ENCODE data around the gene PTCRA. TPM values are rescaled to one million over a fixed set of nuclear protein-coding genes. Genes with fewer than 3 reads are reported as not detected.
"Not testable (repeated sequence)": the region's sequence is repeated elsewhere in the genome, so short reads cannot be mapped to it uniquely, and the experiment has no call there.

PTCRA gene
- total RNA-seq, 1 experiment from 2014 or later: not detected

DNA sequence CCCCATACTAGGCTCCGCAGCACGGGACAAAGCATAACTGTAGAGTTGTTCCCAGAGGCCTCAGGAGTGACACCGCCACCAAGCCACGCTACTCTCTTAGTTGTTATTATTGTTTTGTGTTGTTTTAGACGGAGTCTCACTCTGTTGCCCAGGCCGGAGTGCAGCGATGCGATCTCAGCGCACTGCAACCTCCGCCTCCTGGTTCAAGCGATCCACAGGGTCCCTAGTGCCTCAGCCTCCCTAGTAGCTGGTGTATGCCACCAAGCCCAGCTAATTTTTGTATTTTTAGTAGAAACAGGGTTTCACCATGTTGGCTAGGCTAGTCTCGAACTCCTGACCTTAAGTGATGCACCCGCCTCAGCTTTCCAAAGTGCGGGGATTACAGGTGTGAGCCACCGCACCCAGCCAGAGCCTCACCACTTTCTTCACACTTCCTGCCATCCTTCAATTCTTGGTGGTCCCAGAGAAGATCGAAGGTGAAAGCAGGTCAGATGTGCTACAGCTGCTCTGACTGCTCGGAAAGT, 24.6 kb upstream of the PTCRA start:
- no peaks in the 10 kb centered on the region for H3K9me3 ChIP-seq (replicated peaks)
- H3K27ac ChIP-seq: peak overlapping the region; percentile 94; the same call in 1 of the 2 replicates
- peaks cover 14% of the 10 kb centered on the region for H3K4me1 ChIP-seq (replicated peaks)
- H3K4me3 ChIP-seq: peak overlapping the region; percentile 89
- H3K27me3 ChIP-seq (replicated peaks): no peaks in the 10 kb centered on the region
- no peak for DNase-seq (ENCODE audit: low read depth in 1 of 2, low spot score in 2 of 2)
- H3K36me3 ChIP-seq: peaks cover 21% of the 10 kb centered on the region

DNA sequence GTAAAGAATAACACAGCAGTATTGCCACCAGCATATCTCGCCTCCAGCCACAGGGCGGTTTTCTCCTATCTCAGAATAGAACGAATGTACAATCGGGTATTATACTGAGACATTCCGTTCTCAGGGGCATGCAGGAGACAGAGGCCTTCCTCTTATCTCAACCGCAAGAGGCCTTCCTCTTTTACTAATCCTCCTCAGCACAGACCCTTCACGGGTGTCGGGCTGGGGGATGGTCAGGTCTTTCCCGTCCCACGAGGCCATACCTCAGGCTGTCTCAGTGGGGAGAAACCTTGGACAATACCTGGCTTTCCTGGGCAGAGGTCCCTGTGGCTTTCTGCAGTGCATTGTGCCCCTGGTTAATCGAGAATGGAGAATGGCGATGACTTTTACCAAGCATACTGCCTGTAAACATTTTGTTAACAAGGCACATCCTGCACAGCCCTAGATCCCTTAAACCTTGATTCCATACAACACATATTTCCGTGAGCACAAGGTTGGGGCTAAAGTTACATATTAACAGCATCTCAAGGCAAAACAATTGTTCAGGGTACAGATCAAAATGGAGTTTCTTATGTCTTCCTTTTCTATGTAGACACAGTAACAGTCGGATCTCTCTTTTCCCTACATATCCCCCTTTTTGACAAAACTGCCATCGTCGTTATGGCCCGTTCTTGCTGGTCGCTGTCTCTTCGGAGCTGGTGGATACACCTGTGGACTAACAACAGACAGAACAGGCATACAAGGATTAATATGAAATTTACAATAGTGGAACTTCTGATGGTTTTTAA, 21.6 kb upstream of the PTCRA start:
- peaks cover 14% of the 10 kb centered on the region for H3K4me1 ChIP-seq (replicated peaks)
- H3K27ac ChIP-seq; H3K27me3 ChIP-seq (replicated peaks); DNase-seq (ENCODE audit: low read depth in 1 of 2, low spot score in 2 of 2); H3K9me3 ChIP-seq (replicated peaks); H3K4me3 ChIP-seq: not testable (repeated sequence)
- H3K36me3 ChIP-seq: peaks cover 13% of the 10 kb centered on the region

- Histone ChIP-seq H3K27ac (no peak overlapping the region), H3K4me3 (no peak overlapping the region), H3K27me3 (replicated peaks) (no peaks in the 10 kb centered on the region), H3K9me3 (replicated peaks) (no peaks in the 10 kb centered on the region), H3K36me3 (no peaks in the 10 kb centered on the region), H3K4me1 (replicated peaks) (peaks cover 3% of the 10 kb centered on the region)
- no peak for DNase-seq (ENCODE audit: low read depth in 1 of 2, low spot score in 2 of 2)
These were observed 19.6 kb upstream of the PTCRA start for GRCh38 chr6:42896178-42896719.

DNA sequence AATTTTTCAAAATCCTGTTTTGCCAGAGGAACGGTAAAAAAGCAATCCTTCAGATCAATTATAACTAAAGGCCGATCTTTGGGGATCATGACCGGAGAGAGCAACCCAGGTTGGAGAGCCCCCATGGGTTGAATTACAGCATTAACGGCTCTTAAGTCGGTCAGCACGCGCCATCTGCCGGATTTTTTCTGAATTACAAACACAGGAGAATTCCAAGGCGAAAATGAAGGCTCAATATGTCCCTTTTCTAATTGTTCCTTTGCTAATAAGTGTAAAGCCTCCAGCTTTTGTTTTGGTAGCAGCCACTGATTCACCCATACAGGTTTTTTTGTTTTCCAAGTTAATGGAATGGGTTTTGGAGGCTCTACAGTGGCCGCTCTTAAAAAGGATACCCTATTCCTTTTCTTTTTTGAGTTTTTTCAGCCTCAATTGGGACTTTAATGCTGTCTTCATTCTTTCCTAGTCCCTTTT, 16.9 kb upstream of the PTCRA start:
- H3K4me3 ChIP-seq: no peak overlapping the region
- H3K4me1 ChIP-seq (replicated peaks): peaks cover 10% of the 10 kb centered on the region
- H3K9me3 ChIP-seq (replicated peaks): no peaks in the 10 kb centered on the region
- no peak overlapping the region for H3K27ac ChIP-seq
- DNase-seq (ENCODE audit: low read depth in 1 of 2, low spot score in 2 of 2): peak; percentile 52 to 71
- no peaks in the 10 kb centered on the region for H3K36me3 ChIP-seq
- no peaks in the 10 kb centered on the region for H3K27me3 ChIP-seq (replicated peaks)

DNA sequence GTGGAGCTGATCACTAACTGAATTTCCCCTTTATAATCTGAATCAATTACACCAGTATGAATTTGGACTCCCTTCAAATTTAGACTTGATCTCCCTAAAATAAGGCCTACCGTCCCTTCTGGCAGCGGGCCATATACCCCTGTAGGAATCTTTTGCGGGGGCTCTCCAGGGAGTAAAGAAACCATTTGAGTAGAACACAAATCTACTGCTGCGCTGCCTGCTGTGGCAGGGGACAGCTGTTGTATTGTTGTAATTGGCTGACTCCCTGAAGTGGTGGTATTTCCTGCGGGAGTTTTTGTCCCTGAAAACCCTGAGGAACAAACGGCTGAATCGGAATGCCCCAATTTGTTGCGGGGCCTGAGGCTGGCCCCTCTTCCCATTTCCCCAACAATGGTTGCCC, 16.0 kb upstream of the PTCRA start:
- no peak overlapping the region for H3K27ac ChIP-seq
- no peaks in the 10 kb centered on the region for H3K36me3 ChIP-seq
- H3K4me3 ChIP-seq: no peak overlapping the region
- no peak for DNase-seq (ENCODE audit: low read depth in 1 of 2, low spot score in 2 of 2)
- no peaks in the 10 kb centered on the region for H3K9me3 ChIP-seq (replicated peaks)
- peaks cover 10% of the 10 kb centered on the region for H3K4me1 ChIP-seq (replicated peaks)
- H3K27me3 ChIP-seq (replicated peaks): no peaks in the 10 kb centered on the region

GRCh38 chr6:42901538-42901957, 14.3 kb upstream of the PTCRA start:
- no peaks in the 10 kb centered on the region for H3K9me3 ChIP-seq (replicated peaks)
- H3K27me3 ChIP-seq (replicated peaks): no peaks in the 10 kb centered on the region
- H3K36me3 ChIP-seq: no peaks in the 10 kb centered on the region
- DNase-seq (ENCODE audit: low read depth in 1 of 2, low spot score in 2 of 2): peak; percentile 77 to 79
- peaks cover 10% of the 10 kb centered on the region for H3K4me1 ChIP-seq (replicated peaks)
- no peak overlapping the region for H3K4me3 ChIP-seq
- H3K27ac ChIP-seq: no peak overlapping the region

DNA sequence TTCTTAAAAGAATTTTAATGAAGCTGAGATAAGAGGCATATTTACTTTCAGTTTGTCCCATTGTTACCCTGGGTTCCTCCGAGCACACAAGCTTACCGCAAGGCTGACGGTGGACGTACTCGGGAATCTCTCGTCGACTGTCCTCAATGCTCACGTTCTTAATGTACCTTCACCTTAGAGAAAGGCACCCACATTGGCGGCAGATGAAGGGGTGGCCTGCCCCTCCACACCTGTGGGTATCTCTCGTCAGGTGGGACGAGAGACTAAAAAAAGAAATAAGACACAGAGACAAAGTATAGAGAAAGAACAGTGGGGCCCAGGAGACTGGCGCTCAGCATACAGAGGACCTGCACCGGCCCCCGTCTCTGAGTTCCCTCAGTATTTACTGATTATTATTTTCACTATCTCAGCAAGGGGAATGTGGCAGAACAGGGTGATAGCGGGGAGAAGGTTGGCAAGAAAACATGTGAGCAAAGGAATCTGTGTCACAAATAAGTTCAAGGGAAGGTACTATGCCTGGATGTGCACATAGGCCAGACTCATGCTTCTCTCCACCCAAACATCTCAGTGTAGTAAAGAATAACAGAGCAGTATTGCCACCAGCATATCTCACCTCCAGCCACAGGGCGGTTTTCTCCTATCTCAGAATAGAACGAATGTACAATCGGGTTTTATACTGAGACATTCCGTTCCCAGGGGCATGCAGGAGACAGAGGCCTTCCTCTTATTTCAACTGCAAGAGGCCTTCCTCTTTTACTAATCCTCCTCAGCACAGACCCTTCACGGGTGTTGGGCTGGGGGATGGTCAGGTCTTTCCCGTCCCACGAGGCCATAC, 13.2 kb upstream of the PTCRA start:
- not testable (repeated sequence) for H3K36me3 ChIP-seq; H3K9me3 ChIP-seq (replicated peaks); DNase-seq (ENCODE audit: low read depth in 1 of 2, low spot score in 2 of 2); H3K4me1 ChIP-seq (replicated peaks); H3K4me3 ChIP-seq; H3K27me3 ChIP-seq (replicated peaks)
- peak overlapping the region; percentile 29; the same call in 1 of the 2 replicates for H3K27ac ChIP-seq

DNA sequence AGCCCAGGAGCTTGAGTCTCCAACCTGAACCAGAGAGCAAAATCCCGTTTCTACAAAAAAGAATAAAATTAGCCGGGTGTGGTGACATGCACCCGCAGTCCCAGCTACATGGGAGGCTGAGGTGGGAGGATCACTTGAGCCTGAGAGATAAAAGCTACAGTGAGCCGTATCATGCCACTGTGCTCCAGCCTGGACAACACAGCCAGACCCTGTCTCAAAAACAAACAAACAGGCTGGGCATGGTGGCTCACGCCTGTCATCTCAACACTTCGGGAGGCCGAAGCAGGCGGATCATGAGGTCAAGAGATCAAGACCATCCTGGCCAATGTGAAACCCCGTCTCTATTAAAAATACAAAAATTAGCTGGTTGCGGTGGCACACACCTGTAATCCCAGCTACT, 11.4 kb upstream of the PTCRA start:
- Histone ChIP-seq H3K9me3 (replicated peaks) (no peaks in the 10 kb centered on the region), H3K27ac (no peak overlapping the region), H3K36me3 (no peaks in the 10 kb centered on the region), H3K27me3 (replicated peaks) (no peaks in the 10 kb centered on the region), H3K4me3 (no peak overlapping the region), H3K4me1 (replicated peaks) (peaks cover 10% of the 10 kb centered on the region)
- DNase-seq (ENCODE audit: low read depth in 1 of 2, low spot score in 2 of 2): no peak

DNA sequence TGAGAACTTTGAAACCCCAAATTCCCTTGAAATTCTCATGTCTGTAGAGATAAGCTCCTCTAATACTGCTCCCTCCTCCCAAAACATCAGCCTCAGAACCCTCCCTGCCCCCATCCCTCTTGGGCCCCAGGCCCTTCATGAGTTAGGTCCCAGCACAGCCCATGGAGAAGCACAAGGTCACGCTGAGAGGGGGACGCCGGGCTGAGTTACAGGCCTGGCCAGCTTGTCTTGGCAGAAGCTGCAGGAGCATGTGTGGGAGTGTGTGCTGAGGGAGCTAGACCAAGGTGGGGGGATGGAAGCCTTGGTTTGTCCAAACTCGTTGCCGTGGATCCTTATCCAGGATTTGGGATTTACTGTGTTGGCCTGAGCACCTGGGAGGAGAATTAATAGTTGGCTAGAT, 8.5 kb upstream of the PTCRA start:
- Histone ChIP-seq H3K27me3 (replicated peaks) (no peaks in the 10 kb centered on the region), H3K4me1 (replicated peaks) (0 out of 2 replicates have a peak, but pooled peaks cover 3% of the 10 kb centered on the region), H3K9me3 (replicated peaks) (no peaks in the 10 kb centered on the region), H3K36me3 (no peaks in the 10 kb centered on the region), H3K4me3 (no peak overlapping the region), H3K27ac (no peak overlapping the region)
- no peak for DNase-seq (ENCODE audit: low read depth in 1 of 2, low spot score in 2 of 2)

GRCh38 chr6:42909835-42910234, 6.0 kb upstream of the PTCRA start:
- peaks cover 4% of the 10 kb centered on the region for H3K4me1 ChIP-seq (replicated peaks)
- no peaks in the 10 kb centered on the region for H3K36me3 ChIP-seq
- no peaks in the 10 kb centered on the region for H3K9me3 ChIP-seq (replicated peaks)
- H3K27me3 ChIP-seq (replicated peaks): no peaks in the 10 kb centered on the region
- no peak for DNase-seq (ENCODE audit: low read depth in 1 of 2, low spot score in 2 of 2)
- H3K4me3 ChIP-seq: no peak overlapping the region
- no peak overlapping the region for H3K27ac ChIP-seq

- Histone ChIP-seq H3K36me3 (no peaks in the 10 kb centered on the region), H3K9me3 (replicated peaks) (no peaks in the 10 kb centered on the region), H3K4me3 (no peak overlapping the region), H3K27me3 (replicated peaks) (no peaks in the 10 kb centered on the region), H3K4me1 (replicated peaks) (peaks cover 8% of the 10 kb centered on the region), H3K27ac (no peak overlapping the region)
- no peak for DNase-seq (ENCODE audit: low read depth in 1 of 2, low spot score in 2 of 2)
These were observed 4.5 kb upstream of the PTCRA start for GRCh38 chr6:42911171-42912021.

DNA sequence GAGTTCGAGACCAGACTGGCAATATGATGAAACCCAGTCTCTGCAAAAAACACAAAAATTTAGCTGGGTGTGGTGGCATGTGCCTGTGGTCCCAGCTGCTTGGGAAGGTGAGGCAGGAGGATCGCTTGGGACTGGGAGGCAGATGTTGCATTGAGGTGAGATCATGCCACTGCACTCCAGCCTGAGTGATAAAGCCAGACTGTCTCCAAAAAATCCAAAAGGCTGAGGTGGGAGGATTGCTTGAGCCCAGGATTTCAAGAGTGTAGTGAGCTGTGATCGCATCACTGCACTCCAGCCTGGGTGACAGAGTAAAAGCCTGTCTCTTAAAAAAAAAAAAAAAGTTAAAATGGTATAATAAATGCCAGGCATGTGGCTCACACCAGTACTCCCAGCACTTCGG, 1.3 kb upstream of the PTCRA start:
- peaks cover 13% of the 10 kb centered on the region for H3K4me1 ChIP-seq (replicated peaks)
- H3K36me3 ChIP-seq: no peaks in the 10 kb centered on the region
- H3K4me3 ChIP-seq: no peak overlapping the region
- no peak for DNase-seq (ENCODE audit: low read depth in 1 of 2, low spot score in 2 of 2)
- H3K27ac ChIP-seq: no peak overlapping the region
- H3K9me3 ChIP-seq (replicated peaks): no peaks in the 10 kb centered on the region
- no peaks in the 10 kb centered on the region for H3K27me3 ChIP-seq (replicated peaks)

DNA sequence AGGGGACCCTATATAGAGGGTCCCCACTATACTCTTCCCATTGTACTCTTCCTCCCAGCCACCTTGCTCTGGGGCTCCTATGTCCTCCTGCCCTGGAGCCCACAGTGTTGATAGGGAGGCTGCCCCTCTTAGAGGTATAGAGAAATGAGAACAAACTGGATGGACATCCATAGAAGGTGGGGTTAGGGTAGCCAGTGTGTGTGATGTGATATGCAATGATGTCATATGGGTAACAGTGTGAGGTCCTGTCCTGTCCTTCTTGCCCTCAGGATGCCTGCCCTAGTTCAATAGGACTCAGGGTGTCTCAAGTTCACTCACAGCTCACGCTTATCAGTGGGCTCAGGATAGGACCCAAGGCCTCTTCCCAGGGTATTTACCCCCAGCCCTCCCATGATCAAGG, 435 bp downstream of the PTCRA start:
- H3K9me3 ChIP-seq (replicated peaks): no peaks in the 10 kb centered on the region
- H3K27ac ChIP-seq: no peak overlapping the region
- H3K4me1 ChIP-seq (replicated peaks): peaks cover 23% of the 10 kb centered on the region
- DNase-seq (ENCODE audit: low read depth in 1 of 2, low spot score in 2 of 2): no peak
- no peak overlapping the region for H3K4me3 ChIP-seq
- H3K27me3 ChIP-seq (replicated peaks): no peaks in the 10 kb centered on the region
- H3K36me3 ChIP-seq: no peaks in the 10 kb centered on the region
